ENCODE measurements around the gene GSTP1. TPM values are rescaled to one million over a fixed set of nuclear protein-coding genes. Genes with fewer than 3 reads are reported as not detected.

Gene GSTP1
- total RNA-seq, result 100 to 1,000 TPM; 399 to 826 (median 474) TPM

DNA sequence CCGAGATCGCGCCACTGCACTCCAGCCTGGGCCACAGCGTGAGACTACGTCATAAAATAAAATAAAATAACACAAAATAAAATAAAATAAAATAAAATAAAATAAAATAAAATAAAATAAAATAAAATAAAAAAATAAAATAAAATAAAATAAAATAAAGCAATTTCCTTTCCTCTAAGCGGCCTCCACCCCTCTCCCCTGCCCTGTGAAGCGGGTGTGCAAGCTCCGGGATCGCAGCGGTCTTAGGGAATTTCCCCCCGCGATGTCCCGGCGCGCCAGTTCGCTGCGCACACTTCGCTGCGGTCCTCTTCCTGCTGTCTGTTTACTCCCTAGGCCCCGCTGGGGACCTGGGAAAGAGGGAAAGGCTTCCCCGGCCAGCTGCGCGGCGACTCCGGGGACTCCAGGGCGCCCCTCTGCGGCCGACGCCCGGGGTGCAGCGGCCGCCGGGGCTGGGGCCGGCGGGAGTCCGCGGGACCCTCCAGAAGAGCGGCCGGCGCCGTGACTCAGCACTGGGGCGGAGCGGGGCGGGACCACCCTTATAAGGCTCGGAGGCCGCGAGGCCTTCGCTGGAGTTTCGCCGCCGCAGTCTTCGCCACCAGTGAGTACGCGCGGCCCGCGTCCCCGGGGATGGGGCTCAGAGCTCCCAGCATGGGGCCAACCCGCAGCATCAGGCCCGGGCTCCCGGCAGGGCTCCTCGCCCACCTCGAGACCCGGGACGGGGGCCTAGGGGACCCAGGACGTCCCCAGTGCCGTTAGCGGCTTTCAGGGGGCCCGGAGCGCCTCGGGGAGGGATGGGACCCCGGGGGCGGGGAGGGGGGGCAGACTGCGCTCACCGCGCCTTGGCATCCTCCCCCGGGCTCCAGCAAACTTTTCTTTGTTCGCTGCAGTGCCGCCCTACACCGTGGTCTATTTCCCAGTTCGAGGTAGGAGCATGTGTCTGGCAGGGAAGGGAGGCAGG lies at the start of gene GSTP1:
Gene GSTP1 (plus strand): TSS at position 566 of the 958 bp plus-strand sequence. CDS start 32 bp downstream, at position 598.
- TF ChIP-seq, protein P1, sequence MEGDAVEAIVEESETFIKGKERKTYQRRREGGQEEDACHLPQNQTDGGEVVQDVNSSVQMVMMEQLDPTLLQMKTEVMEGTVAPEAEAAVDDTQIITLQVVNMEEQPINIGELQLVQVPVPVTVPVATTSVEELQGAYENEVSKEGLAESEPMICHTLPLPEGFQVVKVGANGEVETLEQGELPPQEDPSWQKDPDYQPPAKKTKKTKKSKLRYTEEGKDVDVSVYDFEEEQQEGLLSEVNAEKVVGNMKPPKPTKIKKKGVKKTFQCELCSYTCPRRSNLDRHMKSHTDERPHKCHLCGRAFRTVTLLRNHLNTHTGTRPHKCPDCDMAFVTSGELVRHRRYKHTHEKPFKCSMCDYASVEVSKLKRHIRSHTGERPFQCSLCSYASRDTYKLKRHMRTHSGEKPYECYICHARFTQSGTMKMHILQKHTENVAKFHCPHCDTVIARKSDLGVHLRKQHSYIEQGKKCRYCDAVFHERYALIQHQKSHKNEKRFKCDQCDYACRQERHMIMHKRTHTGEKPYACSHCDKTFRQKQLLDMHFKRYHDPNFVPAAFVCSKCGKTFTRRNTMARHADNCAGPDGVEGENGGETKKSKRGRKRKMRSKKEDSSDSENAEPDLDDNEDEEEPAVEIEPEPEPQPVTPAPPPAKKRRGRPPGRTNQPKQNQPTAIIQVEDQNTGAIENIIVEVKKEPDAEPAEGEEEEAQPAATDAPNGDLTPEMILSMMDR (IDR thresholded peaks at IDR 0.05; ENCODE audit: low read depth), result no peak

DNA sequence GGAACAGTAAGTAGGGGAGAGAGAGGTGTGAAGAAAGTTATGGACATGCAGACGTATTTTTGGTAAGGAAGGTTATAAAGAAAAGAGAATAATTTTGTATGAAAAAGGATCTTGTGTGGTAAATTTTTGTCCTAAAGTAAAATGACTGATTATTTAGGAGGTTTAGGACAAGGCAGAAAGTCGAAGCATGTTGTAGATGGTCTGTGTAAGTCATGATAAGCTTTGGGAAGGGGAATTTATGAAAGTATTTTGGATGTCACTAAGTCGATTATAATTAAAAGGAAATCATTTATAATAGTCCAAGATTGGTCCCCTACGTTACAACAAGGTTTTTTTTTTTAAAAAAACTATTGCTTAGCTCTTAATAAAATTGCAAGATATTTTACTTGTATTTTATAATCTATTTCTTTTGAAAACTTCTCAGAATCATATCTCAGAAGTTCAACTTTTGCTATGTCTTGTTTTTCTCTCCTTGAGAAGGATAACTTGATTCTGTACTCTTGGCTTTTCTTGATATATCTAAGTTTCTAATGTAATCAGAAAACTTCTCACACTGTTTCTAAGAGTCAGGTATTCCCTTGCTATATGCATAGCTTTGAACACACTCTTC lies 49.4 kb upstream of the GSTP1 start:
- TF ChIP-seq, protein P1 (IDR thresholded peaks at IDR 0.05; ENCODE audit: low read depth), result no peak

DNA sequence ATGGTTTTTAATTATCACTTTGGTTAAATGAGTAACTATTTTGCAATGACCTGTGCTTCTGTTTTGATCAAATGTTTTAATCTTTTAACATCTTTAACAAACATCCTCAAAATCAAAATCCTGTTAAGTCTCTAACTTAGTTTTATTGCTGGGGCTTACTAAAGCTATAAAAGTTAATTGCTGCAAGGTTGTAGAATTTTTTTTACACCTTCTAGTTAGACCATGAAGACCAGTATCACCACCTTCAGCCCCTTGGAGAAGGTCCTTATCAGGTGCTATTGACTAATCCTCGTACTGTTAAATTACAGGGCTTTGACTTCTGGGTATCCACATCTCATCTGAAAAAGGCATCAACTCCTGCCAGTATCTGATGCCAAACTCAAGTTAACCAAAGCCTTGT lies 48.1 kb upstream of the GSTP1 start:
- TF ChIP-seq, protein P1 (IDR thresholded peaks at IDR 0.05; ENCODE audit: low read depth), result no peak

DNA sequence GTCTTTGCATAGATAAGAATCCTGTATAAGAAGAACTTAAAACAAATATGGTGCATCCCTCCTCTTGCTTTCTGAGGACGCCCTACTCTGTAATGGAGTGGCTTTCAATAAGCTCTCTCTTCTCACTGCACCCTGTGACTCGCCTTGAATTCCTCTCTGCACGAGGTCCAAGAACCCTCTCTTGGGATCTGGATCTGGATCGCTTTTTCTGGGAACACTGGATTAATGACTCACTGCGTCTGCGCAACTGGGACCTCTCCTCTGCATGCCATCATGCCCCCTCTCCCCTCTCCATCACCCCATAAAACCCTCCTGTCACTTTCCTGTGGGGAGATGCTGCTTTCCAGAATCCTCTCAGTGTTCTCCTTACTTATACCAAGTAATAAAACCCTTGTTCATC lies 45.3 kb upstream of the GSTP1 start:
- TF ChIP-seq, protein P1 (IDR thresholded peaks at IDR 0.05; ENCODE audit: low read depth), result no peak

DNA sequence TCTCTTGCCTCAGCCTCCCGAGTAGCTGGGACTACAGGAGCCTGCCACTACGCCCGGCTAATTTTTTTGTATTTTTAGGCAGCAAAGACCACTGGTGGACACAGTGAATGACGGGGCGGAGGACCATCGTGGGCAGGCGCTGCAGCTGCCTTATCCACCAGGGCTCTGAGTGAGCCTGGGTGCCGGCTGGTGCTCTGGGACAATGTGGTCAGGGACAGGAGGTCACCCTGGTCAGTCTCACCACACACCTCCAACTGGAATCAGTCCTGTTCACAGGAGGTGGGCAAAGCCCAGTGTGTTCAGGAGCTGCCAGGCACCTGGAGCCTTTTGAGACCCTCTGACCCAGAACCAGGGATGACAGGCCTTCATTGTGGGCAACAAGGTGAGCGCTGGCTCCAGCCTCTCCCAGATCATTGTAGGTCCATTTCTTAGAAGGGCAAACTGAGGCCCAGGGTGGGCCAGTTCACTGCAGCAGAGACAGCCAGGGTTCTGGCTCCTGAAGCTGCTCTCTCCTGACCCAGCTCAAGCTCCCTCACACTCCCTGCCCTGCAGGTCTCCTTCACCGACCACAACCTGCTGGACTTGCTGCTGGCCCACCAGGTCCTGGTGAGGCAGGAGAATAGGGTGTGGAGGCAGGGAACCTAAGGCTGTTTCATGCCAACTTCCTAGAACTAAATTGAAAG lies 44.6 kb upstream of the GSTP1 start:
- TF ChIP-seq, protein P1 (IDR thresholded peaks at IDR 0.05; ENCODE audit: low read depth), result no peak

DNA sequence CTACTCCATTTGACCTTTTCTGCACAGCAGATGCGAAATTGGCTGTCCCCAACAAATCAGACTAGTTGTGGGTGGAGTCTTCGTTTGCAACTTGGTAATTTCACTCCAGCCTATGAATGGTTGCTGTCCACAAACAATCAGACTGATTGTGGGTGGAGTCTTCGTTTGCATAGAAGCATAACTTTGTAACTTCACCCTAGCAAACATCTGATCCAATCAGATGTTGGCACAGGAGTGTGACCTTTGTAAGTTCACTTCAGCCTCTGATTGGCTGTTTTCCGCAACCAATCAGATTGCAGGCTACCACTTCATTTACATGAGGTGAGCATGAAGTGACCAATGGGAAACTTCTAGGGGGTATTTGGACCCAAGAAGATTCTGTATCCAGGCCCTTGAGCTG lies 44.1 kb upstream of the GSTP1 start:
- TF ChIP-seq, protein P1 (IDR thresholded peaks at IDR 0.05; ENCODE audit: low read depth), result no peak

DNA sequence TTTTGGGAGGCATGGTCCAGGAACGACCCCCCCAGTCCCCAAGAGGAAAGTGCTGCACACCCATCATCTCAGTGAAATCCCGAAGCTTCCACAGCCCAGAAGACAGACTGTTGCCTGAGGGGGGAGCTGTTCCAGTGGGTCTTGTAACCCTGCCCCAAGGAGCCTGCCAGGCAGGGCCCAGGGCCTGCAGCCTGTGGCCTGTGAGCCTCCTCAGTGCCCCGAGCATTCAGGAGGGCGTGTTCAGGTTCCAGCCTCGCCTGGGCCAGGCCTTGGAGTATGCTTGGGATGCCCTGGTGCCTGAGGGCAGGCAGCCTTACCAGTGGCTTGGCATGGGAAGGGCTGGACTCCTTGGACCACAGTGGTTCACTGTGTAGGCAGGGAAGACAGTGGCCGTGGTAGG lies 42.4 kb upstream of the GSTP1 start:
- TF ChIP-seq, protein P1 (IDR thresholded peaks at IDR 0.05; ENCODE audit: low read depth), result no peak

Data from subcutaneous adipose tissue (tissue), 4 donors.